ENCODE data around the gene DENND2A. TPM values are rescaled to one million over a fixed set of nuclear protein-coding genes. Genes with fewer than 3 reads are reported as not detected.
"Not testable (repeated sequence)": the region's sequence is repeated elsewhere in the genome, so short reads cannot be mapped to it uniquely, and the experiment has no call there.

Gene DENND2A
- total RNA-seq, 1 donor from 2014 or later, result 14.4 TPM

- intact Hi-C loops (cut with micrococcal nuclease), result no loop called here
- ATAC-seq (no peak), DNase-seq (no peak)
These were observed 33.8 kb upstream of the DENND2A start for GRCh38 chr7:140674356-140674800.

GRCh38 chr7:140673774-140674155 is 33.2 kb upstream of the DENND2A start:
- peak; percentile 10 for ATAC-seq
- no peak for DNase-seq
- intact Hi-C loops (cut with micrococcal nuclease), result no loop called here

GRCh38 chr7:140673063-140673773 is 32.6 kb upstream of the DENND2A start:
- intact Hi-C loops (cut with micrococcal nuclease), result no loop called here
- ATAC-seq (peak; percentile 63), DNase-seq (peak; percentile 69)

GRCh38 chr7:140672382-140673062 is 31.9 kb upstream of the DENND2A start, which contains the start of gene ADCK2:
ADCK2 (plus strand) TSS chr7:140672945; CDS start chr7:140673331, 386 bp downstream.
- intact Hi-C loops (cut with micrococcal nuclease), result no loop called here
- peak; percentile 84 for ATAC-seq
- peak; percentile 75 for DNase-seq

- ATAC-seq (no peak), DNase-seq (no peak)
- intact Hi-C loops (cut with micrococcal nuclease), result no loop called here
These were observed 31.4 kb upstream of the DENND2A start for GRCh38 chr7:140671966-140672365.

- DNase-seq (no peak), ATAC-seq (no peak)
- intact Hi-C loops (cut with micrococcal nuclease), result no loop called here
These were observed 29.8 kb upstream of the DENND2A start for GRCh38 chr7:140670343-140670935.

- intact Hi-C loops (cut with micrococcal nuclease); DNase-seq; ATAC-seq: not testable (repeated sequence)
These were observed 29.2 kb upstream of the DENND2A start for GRCh38 chr7:140669862-140670261.

- no peak for DNase-seq
- intact Hi-C loops (cut with micrococcal nuclease), result no loop called here
- ATAC-seq, result no peak
These were observed 28.7 kb upstream of the DENND2A start for GRCh38 chr7:140669352-140669751.

GRCh38 chr7:140668641-140669040 is 28.0 kb upstream of the DENND2A start:
- no peak for ATAC-seq
- intact Hi-C loops (cut with micrococcal nuclease), result no loop called here
- no peak for DNase-seq

GRCh38 chr7:140667476-140667875 is 26.9 kb upstream of the DENND2A start:
- intact Hi-C loops (cut with micrococcal nuclease), result no loop called here
- ATAC-seq, result no peak

GRCh38 chr7:140662938-140663337 is 22.3 kb upstream of the DENND2A start:
- intact Hi-C loops (cut with micrococcal nuclease); ATAC-seq; DNase-seq: not testable (repeated sequence)

More at GRCh38 chr7:140667476-140667875, 26.9 kb upstream of the DENND2A start:
- DNase-seq, result no peak

GRCh38 chr7:140661124-140661523 is 20.5 kb upstream of the DENND2A start:
- intact Hi-C loops (cut with micrococcal nuclease), result no loop called here
- DNase-seq, result no peak
- no peak for ATAC-seq

- ATAC-seq, result no peak
- intact Hi-C loops (cut with micrococcal nuclease), result no loop called here
- DNase-seq, result no peak
These were observed 19.2 kb upstream of the DENND2A start for GRCh38 chr7:140659856-140660255.

- DNase-seq (no peak), ATAC-seq (no peak)
- intact Hi-C loops (cut with micrococcal nuclease), result no loop called here
These were observed 17.3 kb upstream of the DENND2A start for GRCh38 chr7:140657891-140658290.

GRCh38 chr7:140656548-140657515 is 16.2 kb upstream of the DENND2A start:
- ATAC-seq, result peak; percentile 78

GRCh38 chr7:140655511-140656408 is 15.1 kb upstream of the DENND2A start:
- no peak for DNase-seq
- no peak for ATAC-seq
- intact Hi-C loops (cut with micrococcal nuclease), result no loop called here

More at GRCh38 chr7:140656548-140657515, 16.2 kb upstream of the DENND2A start:
- intact Hi-C loops (cut with micrococcal nuclease), result no loop called here
- DNase-seq, result no peak

GRCh38 chr7:140654661-140655060 is 14.0 kb upstream of the DENND2A start:
- DNase-seq, result no peak
- intact Hi-C loops (cut with micrococcal nuclease), result loop anchor here (5.0 kb wide), 1 partner anchor 137 kb away; no protein-coding TSS in a partner anchor
- no peak for ATAC-seq

GRCh38 chr7:140654109-140654387 is 13.4 kb upstream of the DENND2A start:
- intact Hi-C loops (cut with micrococcal nuclease), result loop anchor here (5.0 kb wide), 1 partner anchor 137 kb away; no protein-coding TSS in a partner anchor
- DNase-seq (no peak), ATAC-seq (peak; percentile 3)
